H7 (cell line): ENCODE measurements around the gene AGAP1. TPM values are rescaled to one million over a fixed set of nuclear protein-coding genes. Genes with fewer than 3 reads are reported as not detected.

ENCODE experiments used
- DNase-seq: peaks from one replicate; pipeline ENCODE4 v3.0.0; 2012
- H3K27me3 ChIP-seq: 2 replicates; pipeline ENCODE4 v1.6.0; 2011; ENCODE audit warnings: mild to moderate bottlenecking, low read length; ENCODE audit not compliant: control insufficient read depth, insufficient read depth
- H3K36me3 ChIP-seq: replicated peaks from 2 replicates; pipeline ENCODE4 v1.5.1; 2011; ENCODE audit warnings: low read length; ENCODE audit not compliant: control insufficient read depth, insufficient read depth
- H3K4me3 ChIP-seq: 2 replicates; pipeline ENCODE4 v1.5.1; 2011; ENCODE audit warnings: low read depth, mild to moderate bottlenecking, control low read depth, low read length, moderate library complexity; ENCODE audit not compliant: insufficient read depth
- total RNA-seq: library from RNA; depleted of rRNA; stranded (reverse); fragments of >200 nt; shearing (Covaris generic); gene quantifications from 2 replicates; pipeline ENCODE4 v1.2.3, GENCODE V29; 2014

AGAP1 gene
- total RNA-seq, 1 experiment from 2014 or later = 12.6 TPM

DNA sequence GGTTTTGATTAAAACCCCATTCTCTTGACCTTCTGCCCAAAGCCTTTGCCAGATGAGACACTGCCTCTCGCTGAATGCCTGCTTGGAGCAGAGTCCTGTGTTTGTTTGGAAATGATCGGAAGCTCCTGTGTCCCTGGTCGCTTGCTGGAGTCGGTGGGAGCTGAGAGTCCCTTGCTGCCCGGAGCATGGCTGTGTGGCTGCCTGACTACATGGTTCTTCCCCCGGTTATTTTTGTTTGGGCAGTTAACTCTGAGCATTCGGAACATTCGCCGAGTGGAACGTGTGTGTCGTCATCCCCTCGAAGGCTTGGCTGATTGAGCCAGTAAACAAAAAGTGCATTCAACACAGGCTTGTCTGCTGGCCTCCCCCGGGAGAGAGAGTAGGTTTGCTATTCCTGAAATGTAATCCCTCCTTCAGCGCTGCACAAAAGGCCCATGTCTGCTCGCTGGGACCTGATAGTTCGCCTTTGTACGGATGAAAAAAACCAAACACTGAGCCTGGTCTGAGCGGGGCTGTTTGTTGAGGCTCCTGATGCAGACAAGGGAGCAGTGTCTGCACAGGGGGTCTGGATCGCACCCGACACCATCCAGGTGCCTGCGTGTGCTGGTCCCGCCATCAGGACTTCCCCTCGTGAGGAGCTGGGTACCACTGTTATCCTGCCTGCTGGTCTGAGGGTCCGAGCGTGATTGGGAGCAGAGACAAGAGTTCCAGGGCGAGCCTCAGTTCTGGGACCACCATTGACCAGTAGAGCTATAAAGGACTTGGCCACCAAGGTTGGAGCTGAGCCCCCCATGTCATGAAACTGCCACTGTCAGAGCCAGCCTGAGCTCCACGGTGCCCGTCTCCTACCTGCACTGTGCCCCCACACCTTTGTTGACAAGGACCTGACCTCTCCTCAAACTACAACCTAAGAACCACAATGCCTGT lies 83.8 kb downstream of the AGAP1 start:
- Histone ChIP-seq H3K4me3 (no peak overlapping the region), H3K27me3 (no peaks in the 10 kb centered on the region)
- peak; percentile 41 for DNase-seq

DNA sequence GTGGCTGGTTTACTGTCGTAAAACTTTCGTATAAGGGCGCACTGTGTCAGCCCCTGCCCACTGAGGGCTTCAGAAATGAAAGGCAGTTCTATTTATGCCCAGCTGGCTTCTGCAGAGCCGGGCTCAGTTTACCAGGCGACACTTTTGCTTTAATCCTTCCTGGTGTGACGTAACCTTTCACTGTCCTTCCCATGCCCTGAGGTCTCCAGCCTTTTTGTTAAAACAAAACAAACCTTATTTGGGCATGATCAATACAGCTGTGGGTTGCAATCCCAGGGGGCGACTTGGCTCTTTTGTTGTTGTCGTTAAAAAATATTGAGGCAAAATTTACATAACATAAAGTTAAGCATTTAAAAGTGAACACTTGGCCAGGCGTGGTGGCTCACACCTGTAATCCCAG lies 85.3 kb downstream of the AGAP1 start:
- Histone ChIP-seq H3K36me3 (no peaks in the 10 kb centered on the region), H3K4me3 (no peak overlapping the region), H3K27me3 (no peaks in the 10 kb centered on the region)
- no peak for DNase-seq

More for the DNA sequence above, 83.8 kb downstream of the AGAP1 start:
- H3K36me3 ChIP-seq = no peaks in the 10 kb centered on the region

DNA sequence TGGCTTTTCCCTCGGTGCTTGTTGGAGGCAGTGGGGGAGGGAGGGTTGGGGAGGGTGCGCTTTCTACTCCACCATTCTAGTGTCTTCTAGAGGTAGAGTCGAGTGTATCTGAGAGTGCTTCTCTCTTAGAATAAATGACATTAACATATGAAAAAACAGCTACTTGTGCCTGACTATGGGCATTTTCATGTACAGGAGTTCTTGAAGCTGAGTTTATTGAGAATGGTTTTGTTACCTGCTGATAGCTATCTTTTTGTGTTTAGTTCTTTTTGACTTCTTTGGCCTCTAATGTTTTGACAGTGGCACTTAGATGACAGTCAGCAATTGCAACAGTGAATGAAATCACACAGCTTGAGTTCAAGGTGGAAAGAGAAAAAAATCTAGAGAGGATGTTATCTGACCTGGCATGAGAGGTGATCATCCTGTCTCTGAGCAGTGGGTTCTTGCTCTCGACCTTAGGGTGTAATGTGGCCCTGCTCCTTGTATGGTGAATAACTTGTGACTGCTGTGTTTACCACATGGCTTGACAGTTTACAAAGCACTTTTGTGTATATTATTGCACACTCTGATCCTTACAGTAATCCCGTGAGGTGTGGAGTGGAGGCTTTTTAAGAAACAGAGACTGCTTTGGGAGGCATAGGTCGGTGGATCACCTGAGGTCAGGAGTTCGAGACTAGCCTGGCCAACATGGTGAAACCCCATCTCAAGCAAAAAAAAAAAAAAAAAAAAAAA lies 86.7 kb downstream of the AGAP1 start:
- Histone ChIP-seq H3K36me3 (no peaks in the 10 kb centered on the region), H3K4me3 (no peak overlapping the region), H3K27me3 (no peaks in the 10 kb centered on the region)
- DNase-seq = no peak

DNA sequence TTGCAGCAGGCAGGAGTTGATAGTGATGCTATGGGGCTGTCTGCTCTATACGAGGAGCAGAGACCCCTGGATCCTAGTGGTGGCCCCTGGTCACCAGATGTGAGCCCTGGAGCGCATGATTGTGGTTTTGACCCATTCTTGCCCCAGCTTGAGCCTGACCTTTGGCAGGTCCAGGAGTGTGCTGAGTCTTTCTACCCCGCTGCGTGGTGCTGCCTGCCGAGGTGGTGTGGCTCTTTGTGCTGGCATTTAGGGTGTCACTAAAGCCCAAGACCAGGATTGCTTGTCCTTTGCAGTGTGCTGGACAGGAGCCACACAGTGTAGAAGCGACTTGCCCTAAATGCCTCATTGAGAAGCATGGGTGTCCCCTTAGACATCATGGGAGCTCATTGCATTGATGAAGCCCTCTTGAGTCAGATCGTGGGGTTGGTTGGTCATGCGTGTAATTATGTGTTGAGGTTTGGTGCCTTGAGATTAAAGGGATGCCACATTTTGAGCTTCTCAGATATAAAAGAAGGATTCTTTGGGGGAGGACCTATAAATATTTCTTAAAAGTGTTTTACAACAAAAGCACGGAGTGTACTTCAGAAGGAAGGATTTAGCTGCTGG lies 88.3 kb downstream of the AGAP1 start:
- Histone ChIP-seq H3K36me3 (no peaks in the 10 kb centered on the region), H3K27me3 (no peaks in the 10 kb centered on the region), H3K4me3 (no peak overlapping the region)
- no peak for DNase-seq

DNA sequence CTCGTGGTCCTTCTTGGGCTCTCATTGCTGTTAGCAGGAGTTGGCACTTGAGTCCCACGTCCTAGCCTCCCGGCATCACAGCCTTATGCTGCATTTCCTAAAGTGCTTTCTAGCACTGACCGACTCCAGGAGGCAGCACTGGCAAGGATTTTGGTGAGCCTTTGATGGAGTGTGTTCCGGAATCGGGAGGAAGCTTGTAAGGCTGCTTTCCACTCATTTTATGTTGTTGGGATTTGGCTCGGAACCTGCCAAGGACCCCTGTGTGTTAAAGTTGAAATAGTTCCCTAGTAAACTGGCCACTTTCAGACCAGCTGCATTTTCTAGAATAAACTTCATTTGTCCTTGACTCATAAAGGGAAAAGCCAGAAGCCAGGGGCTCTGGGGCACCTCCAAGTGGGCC lies 88.9 kb downstream of the AGAP1 start:
- Histone ChIP-seq H3K4me3 (no peak overlapping the region), H3K27me3 (no peaks in the 10 kb centered on the region), H3K36me3 (no peaks in the 10 kb centered on the region)
- DNase-seq = no peak

DNA sequence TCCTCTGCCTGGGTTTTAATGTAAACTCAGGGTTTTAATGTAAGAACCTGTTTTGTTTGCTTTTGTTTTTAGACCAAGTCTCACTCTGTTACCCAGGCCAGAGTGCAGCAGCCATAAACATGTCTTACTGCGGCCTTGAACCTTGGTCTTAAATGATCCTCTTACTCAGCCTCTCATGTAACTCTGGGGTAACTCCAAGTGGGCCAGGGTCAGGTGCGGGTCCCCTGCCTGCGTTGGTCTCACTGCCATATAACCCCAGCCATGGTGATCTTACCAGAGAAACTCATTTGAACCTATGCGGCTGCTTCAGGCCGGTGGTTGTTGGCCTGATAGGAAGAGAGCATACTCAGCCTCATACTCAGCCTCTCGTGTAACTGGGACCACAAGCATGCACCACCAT lies 89.3 kb downstream of the AGAP1 start:
- Histone ChIP-seq H3K36me3 (no peaks in the 10 kb centered on the region), H3K4me3 (no peak overlapping the region), H3K27me3 (no peaks in the 10 kb centered on the region)
- no peak for DNase-seq

DNA sequence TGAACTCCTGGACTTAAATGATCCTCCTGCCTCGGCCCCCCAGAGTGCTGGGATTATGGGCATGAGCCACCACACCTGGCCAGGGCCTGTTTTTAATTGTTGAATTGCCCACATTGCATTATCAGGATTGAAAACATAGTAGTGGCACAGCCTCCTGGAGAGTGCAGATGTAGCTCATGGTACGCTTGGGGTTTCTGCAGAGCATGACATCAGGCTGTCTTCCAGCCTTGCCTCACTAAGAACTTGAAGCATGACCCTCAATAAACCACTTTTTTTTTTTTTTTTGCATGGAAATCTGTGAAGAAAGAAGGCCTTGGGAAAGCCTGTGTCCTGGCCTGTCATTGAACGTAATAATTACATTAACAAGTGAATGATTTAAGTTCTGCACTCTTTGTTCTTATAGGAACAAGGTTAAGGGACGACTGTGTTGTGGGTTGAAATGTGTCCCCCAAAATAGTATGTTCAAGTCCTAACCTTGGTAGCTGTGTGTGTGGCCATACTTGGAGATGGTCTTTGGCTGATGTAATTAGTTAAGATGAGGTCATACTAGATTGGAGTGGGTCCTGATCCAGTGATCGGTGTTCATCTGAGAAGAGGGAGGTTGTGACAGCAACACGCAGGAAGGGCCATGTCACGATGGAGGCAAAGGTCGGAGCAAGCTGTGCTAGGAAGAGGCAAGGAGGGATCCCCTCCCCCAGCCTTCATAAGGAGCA lies 90.2 kb downstream of the AGAP1 start:
- H3K27me3 ChIP-seq = no peaks in the 10 kb centered on the region
- no peak overlapping the region for H3K4me3 ChIP-seq
- H3K36me3 ChIP-seq = no peaks in the 10 kb centered on the region
- DNase-seq = no peak

DNA sequence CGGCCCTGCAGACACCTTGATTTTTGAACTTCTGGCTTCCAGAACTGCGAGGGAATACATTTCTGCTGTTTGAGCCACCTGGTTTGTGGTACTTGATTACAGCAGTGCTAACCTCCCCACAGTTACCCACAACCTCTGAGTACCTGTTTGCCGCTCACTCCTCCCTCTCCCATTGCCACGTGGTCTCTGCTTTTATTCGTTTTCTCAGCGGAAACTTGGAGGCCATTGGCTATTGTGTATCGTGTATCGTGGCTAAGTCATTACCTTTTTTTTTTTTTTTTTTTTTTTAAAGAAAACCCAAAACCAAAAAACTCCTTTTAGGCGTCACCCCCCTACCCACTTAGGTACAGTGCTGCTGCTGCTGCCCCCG lies 90.8 kb downstream of the AGAP1 start:
- DNase-seq = no peak

DNA sequence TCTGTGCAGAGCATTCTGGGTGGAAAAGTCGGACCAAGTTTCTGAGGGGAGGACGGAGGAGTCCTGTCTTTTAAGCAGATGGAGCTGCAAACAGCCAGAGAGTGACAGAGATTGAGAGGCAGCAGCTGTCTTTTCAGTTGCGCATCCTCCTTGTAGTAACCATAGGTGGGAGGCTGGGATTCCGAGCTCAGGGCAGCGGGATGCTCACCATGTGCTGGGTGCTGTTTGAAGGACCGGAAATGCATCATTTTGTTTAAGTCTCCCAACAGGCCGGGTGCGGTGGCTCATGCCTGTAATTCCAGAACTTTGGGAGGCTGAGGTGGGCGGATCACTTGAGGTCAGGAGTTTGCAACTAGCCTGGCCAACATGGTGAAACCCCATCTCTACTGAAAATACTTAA lies 93.4 kb downstream of the AGAP1 start:
- Histone ChIP-seq H3K27me3 (no peaks in the 10 kb centered on the region), H3K4me3 (no peak overlapping the region), H3K36me3 (no peaks in the 10 kb centered on the region)
- DNase-seq = no peak

More for the DNA sequence above, 90.8 kb downstream of the AGAP1 start:
- Histone ChIP-seq H3K36me3 (no peaks in the 10 kb centered on the region), H3K27me3 (no peaks in the 10 kb centered on the region), H3K4me3 (no peak overlapping the region)

DNA sequence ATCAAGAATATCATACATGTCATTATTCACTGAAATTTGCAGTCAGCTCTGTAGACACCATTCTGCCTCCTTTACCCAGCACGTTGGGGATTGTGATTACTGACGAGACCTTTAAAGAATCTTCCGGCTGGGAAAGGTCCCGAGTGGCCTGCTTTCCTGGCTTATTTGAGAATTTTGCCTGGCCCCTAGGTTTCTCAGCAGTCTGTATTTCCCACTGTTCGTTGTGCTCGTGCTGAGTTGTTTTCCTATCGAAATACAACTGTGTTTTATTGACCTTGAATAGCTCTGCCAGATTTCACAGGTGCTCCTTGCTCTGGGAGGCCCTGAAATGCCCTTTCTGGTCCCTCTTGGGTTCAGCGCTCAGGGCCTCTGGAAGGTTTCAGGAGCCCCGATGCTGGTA lies 94.9 kb downstream of the AGAP1 start:
- Histone ChIP-seq H3K27me3 (no peaks in the 10 kb centered on the region), H3K36me3 (no peaks in the 10 kb centered on the region)

DNA sequence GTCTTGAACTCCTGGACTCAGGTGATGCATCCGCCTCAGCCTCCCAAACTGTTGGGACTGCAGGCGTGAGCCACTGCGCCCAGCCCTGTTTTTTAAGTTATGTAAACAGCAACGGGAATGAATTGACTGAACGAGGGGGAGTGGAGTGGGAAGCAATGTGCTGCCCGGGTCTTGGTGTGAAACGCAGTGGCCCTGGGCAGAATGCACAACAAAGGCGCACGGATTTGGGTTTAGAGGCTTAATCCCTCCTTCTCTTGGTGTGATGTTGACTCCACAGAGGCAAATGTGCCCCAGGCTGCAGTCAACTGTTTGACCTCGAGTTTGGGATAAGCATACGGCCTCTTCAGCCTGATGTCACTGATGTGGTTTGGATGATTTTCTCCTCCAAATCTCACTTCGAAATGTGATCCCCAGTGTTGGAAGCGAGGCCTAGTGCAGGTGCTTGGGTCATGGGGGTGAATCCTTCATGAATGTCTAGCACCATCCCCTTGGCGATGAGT lies 97.4 kb downstream of the AGAP1 start:
- Histone ChIP-seq H3K4me3 (no peak overlapping the region), H3K36me3 (no peaks in the 10 kb centered on the region), H3K27me3 (no peaks in the 10 kb centered on the region)
- DNase-seq = no peak

More for the DNA sequence above, 94.9 kb downstream of the AGAP1 start:
- DNase-seq = no peak
- no peak overlapping the region for H3K4me3 ChIP-seq

DNA sequence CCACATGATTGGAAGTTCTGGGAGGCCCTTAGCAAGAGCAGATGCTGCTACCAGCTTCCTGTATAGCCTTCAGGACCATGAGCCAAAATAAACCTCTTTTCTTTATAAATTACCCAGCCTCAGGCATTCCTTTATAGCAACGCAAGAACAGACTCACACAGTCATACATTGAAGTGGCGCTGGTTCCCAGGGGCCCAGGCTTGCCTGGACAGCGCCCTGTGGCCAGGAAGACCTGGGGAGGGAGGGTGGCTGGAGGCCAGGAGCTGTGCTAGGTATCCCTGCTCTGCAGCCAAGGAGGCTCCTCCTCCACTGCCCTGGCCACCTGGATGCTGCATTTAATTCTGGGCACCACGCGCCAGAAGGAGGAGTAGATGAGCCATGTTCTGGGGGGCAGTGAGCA lies 98.1 kb downstream of the AGAP1 start:
- Histone ChIP-seq H3K4me3 (no peak overlapping the region), H3K27me3 (no peaks in the 10 kb centered on the region), H3K36me3 (no peaks in the 10 kb centered on the region)
- DNase-seq = no peak

DNA sequence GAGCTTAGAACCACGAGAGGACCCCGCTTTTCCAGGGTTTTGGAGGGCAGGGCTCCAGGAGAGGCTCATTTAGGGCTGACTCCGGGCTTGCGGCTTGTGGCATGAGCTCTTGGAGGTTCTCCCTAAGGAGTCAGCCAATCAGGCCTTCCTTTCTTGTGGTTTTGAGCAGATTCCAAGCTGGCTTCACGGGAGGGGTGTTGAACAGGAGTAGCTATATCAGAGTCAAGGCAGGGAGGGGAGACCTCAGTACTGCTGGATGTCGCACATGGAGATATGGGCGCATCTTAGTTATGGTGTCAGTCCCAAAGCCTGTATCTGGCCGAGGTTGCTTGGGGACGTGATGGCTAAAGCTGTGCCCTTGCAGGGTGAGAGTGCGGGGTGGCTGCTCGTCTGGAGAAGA lies 98.6 kb downstream of the AGAP1 start:
- DNase-seq = no peak
- no peak overlapping the region for H3K4me3 ChIP-seq

DNA sequence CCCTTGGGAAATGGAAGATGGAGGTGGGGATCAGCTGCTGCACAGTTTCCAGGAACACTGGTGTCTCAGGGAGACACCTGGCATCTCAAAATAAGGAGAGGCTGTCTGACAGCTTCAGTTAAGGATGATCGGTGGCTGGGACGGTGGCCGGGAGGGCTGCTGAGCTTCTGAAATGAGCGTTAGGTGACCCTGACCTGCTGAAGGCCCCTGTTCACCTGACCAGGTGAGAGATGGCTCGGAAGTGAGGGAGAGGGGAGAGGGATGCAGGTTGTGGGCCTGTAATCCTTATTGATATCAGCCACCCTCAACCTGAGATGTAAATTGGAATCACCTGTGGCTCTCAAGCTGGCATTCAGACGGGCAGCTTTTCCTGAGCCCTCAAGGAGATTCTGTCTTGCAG lies 99.0 kb downstream of the AGAP1 start:
- no peaks in the 10 kb centered on the region for H3K27me3 ChIP-seq
- H3K36me3 ChIP-seq = no peaks in the 10 kb centered on the region
- H3K4me3 ChIP-seq = no peak overlapping the region
- DNase-seq = no peak

More for the DNA sequence above, 98.6 kb downstream of the AGAP1 start:
- Histone ChIP-seq H3K36me3 (no peaks in the 10 kb centered on the region), H3K27me3 (no peaks in the 10 kb centered on the region)
